Prostate gland (tissue), 2 donors: ENCODE results near the gene SMYD3.

ENCODE experiments used
- POLR2AphosphoS5 ChIP-seq: sonication (generic); formaldehyde crosslinking; IDR thresholded peaks from one replicate; pipeline ENCODE4 v1.6.1; 2017; ENCODE audit warnings: antibody characterized with exemption
- TF ChIP-seq, protein P1 (sequence below), 4 experiments: fragments of 200-600 bp in 2 of 4; fragments of 450-650 bp in 2 of 4; sonication (generic) in 2 of 4; IDR thresholded peaks; 1 replicate in 3 of 4; 2 replicates in 1 of 4; pipeline ENCODE4 v1.5.1; 2016 to 2019; ENCODE audit warnings: antibody characterized with exemption in 4 of 4, mild to moderate bottlenecking in 2 of 4, moderate library complexity in 2 of 4

DNA sequence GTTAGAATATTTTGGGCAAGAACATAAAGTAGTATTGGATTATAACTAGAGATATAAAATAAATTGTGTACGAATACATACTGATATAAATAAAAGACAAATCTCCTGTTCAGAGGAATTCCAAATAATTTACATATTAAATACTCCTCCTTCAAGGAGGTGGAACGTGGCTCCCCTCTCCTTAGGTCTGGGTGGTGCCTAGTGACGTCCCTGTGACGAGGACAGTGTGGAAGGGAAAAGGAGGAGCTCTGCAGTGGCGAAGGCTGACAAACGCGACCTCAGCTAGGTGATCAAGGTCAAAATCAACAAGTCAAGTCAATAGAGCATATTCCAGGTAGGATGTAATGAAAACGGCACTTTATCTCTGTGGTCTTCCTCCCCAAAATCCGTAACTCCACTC, 310.0 kb downstream of the SMYD3 start:
- TF ChIP-seq, protein P1, sequence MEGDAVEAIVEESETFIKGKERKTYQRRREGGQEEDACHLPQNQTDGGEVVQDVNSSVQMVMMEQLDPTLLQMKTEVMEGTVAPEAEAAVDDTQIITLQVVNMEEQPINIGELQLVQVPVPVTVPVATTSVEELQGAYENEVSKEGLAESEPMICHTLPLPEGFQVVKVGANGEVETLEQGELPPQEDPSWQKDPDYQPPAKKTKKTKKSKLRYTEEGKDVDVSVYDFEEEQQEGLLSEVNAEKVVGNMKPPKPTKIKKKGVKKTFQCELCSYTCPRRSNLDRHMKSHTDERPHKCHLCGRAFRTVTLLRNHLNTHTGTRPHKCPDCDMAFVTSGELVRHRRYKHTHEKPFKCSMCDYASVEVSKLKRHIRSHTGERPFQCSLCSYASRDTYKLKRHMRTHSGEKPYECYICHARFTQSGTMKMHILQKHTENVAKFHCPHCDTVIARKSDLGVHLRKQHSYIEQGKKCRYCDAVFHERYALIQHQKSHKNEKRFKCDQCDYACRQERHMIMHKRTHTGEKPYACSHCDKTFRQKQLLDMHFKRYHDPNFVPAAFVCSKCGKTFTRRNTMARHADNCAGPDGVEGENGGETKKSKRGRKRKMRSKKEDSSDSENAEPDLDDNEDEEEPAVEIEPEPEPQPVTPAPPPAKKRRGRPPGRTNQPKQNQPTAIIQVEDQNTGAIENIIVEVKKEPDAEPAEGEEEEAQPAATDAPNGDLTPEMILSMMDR (IDR thresholded peaks at IDR 0.05), result no peak
- no peak for TF ChIP-seq POLR2AphosphoS5
